Measurements from ENCODE around the gene CEP131. TPM values are rescaled to one million over a fixed set of nuclear protein-coding genes. Genes with fewer than 3 reads are reported as not detected.

CEP131 gene
- total RNA-seq, 2 donors from 2014 or later = 9.9 to 22.7 TPM

DNA sequence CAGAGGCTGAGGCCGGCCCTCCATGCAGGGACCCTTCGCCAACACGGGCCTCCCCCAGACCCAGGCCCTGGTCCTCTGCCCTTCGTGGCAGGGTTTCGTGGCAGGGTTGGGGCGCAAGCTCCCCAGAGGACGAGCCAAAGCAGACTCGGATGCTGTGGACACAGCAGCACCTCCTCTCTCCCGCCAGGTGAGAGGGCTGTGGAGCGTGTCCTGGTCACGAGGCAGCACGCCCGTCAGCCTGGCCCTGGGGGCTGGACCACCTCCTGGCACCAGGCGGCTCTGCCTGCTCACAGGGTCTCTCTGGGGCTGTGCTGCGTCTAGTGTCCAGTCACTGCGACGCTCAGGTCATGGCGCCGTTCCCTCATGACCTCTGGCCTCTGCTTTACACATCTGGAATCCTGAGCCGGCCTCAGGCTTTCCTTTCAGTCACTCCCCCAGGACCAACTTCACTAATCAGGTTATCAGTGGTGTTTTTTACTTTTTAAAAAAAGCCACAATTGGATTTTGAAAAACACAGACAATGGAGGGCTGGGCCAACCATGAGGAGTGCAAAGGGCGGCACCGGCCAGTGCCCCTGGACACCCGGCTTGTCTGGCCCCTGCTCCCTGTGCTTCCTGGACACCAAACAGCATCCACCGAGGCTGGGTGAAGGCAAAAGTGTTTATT lies 21.7 kb upstream of the CEP131 start:
- WGBS, 2 donors = 83% methylated on average over 14 to 24 of the region's 24 CpGs
- Histone ChIP-seq H3K9me3 (no peaks in the 10 kb centered on the region), H3K4me3 (no peak overlapping the region), H3K27me3 (no peaks in the 10 kb centered on the region), H3K27ac (no peak overlapping the region), H3K4me1 (peaks cover 13% of the 10 kb centered on the region), H3K36me3 (replicated peaks in 1 of 2; ENCODE audit: insufficient read depth in 1 of 2, low read depth in 2 of 2) (peaks cover 0 to 2% of the 10 kb centered on the region in 2 donors)
- intact Hi-C loops (cut with DNase I) = loop anchor here (5.0 kb wide), 1 partner anchor 358 kb away; no protein-coding TSS in a partner anchor
- TF ChIP-seq, protein P1, sequence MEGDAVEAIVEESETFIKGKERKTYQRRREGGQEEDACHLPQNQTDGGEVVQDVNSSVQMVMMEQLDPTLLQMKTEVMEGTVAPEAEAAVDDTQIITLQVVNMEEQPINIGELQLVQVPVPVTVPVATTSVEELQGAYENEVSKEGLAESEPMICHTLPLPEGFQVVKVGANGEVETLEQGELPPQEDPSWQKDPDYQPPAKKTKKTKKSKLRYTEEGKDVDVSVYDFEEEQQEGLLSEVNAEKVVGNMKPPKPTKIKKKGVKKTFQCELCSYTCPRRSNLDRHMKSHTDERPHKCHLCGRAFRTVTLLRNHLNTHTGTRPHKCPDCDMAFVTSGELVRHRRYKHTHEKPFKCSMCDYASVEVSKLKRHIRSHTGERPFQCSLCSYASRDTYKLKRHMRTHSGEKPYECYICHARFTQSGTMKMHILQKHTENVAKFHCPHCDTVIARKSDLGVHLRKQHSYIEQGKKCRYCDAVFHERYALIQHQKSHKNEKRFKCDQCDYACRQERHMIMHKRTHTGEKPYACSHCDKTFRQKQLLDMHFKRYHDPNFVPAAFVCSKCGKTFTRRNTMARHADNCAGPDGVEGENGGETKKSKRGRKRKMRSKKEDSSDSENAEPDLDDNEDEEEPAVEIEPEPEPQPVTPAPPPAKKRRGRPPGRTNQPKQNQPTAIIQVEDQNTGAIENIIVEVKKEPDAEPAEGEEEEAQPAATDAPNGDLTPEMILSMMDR (IDR thresholded peaks at IDR 0.05) = no peak
- TF ChIP-seq POLR2A (IDR thresholded peaks at IDR 0.05) = no peak
- ATAC-seq = no peak
- no peak for DNase-seq

GRCh38 chr17:81243333-81243664 lies 20.5 kb upstream of the CEP131 start:
- H3K4me3 ChIP-seq = no peak overlapping the region
- H3K36me3 ChIP-seq (replicated peaks in 1 of 2; ENCODE audit: insufficient read depth in 1 of 2, low read depth in 2 of 2) = no peaks in the 10 kb centered on the region
- intact Hi-C loops (cut with DNase I) = no loop called here
- peaks cover 15% of the 10 kb centered on the region for H3K4me1 ChIP-seq
- 85 to 88% methylated on average over 10 of the region's 10 CpGs for WGBS, 2 donors
- no peak overlapping the region for H3K27ac ChIP-seq
- TF ChIP-seq, protein P1 (IDR thresholded peaks at IDR 0.05) = no peak
- TF ChIP-seq POLR2A (IDR thresholded peaks at IDR 0.05) = no peak
- H3K27me3 ChIP-seq = no peaks in the 10 kb centered on the region
- DNase-seq (no peak), ATAC-seq (no peak)
- no peaks in the 10 kb centered on the region for H3K9me3 ChIP-seq

GRCh38 chr17:81242421-81243332 lies 19.9 kb upstream of the CEP131 start:
- 66 to 73% methylated on average over 24 to 30 of the region's 33 CpGs for WGBS, 2 donors
- Histone ChIP-seq H3K36me3 (replicated peaks in 1 of 2; ENCODE audit: insufficient read depth in 1 of 2, low read depth in 2 of 2) (no peaks in the 10 kb centered on the region), H3K27me3 (no peaks in the 10 kb centered on the region), H3K9me3 (no peaks in the 10 kb centered on the region), H3K27ac (no peak overlapping the region), H3K4me1 (peaks cover 22% of the 10 kb centered on the region), H3K4me3 (no peak overlapping the region)
- ATAC-seq (no peak), DNase-seq (no peak)
- TF ChIP-seq, protein P1 (IDR thresholded peaks at IDR 0.05) = no peak
- TF ChIP-seq POLR2A (IDR thresholded peaks at IDR 0.05) = no peak
- intact Hi-C loops (cut with DNase I) = no loop called here

DNA sequence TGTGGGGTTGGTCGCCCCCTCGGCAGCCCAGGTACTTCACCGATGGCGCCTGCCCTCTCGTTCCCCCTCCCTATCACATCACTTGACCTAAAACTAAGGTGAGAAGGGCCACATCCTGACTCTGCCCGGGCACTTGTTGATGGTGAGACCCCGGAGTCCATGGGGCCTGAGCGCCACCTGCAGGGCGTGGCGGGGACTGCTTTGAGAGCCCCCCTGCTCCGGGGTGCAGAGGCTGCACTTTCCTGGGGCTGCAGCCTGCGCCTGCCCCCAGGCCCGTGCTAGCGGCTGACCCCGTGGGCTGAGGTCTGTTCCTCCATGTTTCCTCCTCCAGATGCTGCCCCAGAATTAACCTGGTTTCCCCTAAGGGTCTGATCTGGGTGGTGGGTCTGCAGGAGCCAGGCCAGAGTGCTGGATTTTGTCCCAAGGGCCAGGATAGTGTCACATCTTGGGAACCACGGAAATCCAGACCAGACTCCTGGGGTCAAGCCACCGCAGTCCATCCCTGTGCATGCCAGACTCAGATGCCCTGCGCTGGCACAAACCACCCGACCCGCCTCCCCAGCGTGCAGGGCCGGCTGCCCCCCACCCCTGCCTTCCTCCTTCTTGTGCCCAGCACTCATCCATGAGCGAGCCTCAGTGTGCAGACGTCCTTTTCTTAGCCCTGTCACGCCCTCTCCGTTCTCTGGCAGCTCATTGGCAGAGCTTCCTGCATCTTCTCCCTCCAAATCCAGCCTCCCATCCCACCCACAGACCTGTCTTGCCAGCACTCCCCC lies 19.1 kb upstream of the CEP131 start:
- H3K27ac ChIP-seq = no peak overlapping the region
- H3K36me3 ChIP-seq (replicated peaks in 1 of 2; ENCODE audit: insufficient read depth in 1 of 2, low read depth in 2 of 2) = no peaks in the 10 kb centered on the region
- ATAC-seq (no peak), DNase-seq (peak; percentile 47 to 67 (median 53))
- WGBS, 2 donors = 43 to 46% methylated on average over 10 to 26 of the region's 26 CpGs
- no peaks in the 10 kb centered on the region for H3K9me3 ChIP-seq
- TF ChIP-seq POLR2A (IDR thresholded peaks at IDR 0.05) = no peak
- TF ChIP-seq, protein P1 (IDR thresholded peaks at IDR 0.05) = peak; percentile 49 to 62 (median 59)
- peaks cover 30% of the 10 kb centered on the region for H3K4me1 ChIP-seq
- H3K4me3 ChIP-seq = no peak overlapping the region
- H3K27me3 ChIP-seq = no peaks in the 10 kb centered on the region
- intact Hi-C loops (cut with DNase I) = no loop called here

Measured in body of pancreas (tissue), 4 donors.